C4-2B (cell line): ENCODE measurements around the gene IL17C.

Experiments used
- ZFX ChIP-seq: fragments of 450-650 bp; IDR thresholded peaks from 2 replicates; pipeline ENCODE4 v1.6.1; 2017
- TF ChIP-seq, protein P1 (sequence below): fragments of 450-650 bp; conservative IDR thresholded peaks from 2 replicates; pipeline ENCODE4 v1.5.1; 2017; ENCODE audit warnings: mild to moderate bottlenecking

DNA sequence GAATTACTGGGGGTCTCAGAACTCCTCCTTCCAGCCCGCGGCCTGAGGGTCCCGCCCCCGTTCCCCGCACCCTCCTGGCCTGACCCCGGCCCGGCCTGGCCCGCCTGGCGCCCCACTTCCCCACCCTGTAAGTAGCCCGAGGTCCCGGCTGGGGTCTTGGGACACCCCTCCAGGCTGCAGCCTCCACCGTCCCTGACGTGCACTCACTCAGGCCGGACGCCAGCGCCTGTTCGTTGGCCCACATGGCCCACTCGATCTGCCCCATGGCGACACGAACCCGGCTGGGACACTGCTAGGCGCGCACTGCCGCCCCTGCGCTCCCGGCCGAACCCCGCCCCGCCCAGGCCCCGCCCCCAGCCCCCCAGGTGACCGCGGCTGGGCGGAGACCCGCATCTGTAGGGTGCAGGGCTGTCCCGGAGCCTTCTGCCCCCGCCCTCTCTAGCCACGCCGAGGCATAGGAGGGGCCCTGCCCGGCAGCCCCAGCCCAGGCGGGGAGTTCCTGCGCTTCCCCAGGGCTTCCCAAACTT, 12.4 kb downstream of the IL17C start, which contains the start of gene CYBA:
- TF ChIP-seq, protein P1, sequence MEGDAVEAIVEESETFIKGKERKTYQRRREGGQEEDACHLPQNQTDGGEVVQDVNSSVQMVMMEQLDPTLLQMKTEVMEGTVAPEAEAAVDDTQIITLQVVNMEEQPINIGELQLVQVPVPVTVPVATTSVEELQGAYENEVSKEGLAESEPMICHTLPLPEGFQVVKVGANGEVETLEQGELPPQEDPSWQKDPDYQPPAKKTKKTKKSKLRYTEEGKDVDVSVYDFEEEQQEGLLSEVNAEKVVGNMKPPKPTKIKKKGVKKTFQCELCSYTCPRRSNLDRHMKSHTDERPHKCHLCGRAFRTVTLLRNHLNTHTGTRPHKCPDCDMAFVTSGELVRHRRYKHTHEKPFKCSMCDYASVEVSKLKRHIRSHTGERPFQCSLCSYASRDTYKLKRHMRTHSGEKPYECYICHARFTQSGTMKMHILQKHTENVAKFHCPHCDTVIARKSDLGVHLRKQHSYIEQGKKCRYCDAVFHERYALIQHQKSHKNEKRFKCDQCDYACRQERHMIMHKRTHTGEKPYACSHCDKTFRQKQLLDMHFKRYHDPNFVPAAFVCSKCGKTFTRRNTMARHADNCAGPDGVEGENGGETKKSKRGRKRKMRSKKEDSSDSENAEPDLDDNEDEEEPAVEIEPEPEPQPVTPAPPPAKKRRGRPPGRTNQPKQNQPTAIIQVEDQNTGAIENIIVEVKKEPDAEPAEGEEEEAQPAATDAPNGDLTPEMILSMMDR, result no peak
- TF ChIP-seq ZFX, result no peak
